C1 segment of cervical spinal cord (tissue), 14 donors: Measurements from ENCODE around the gene SNRPB2.

Experiments
- DNase-seq, 14 donors: peaks; one replicate each; lab custom pipeline; 2025; lab: John Stamatoyannopoulos, UW

The SNRPB2 gene

GRCh38 chr20:16729565-16730460 is at the start of gene SNRPB2:
SNRPB2 (plus strand) TSS chr20:16730026; CDS start chr20:16731703, 1,677 bp downstream.
- DNase-seq = peak; percentile 31 to 93 (median 87)

- DNase-seq = no peak
Measured at GRCh38 chr20:16684416-16684815, 45.4 kb upstream of the SNRPB2 start.

GRCh38 chr20:16689906-16690305 is 39.9 kb upstream of the SNRPB2 start:
- no peak for DNase-seq

- no peak for DNase-seq
Measured at GRCh38 chr20:16691381-16691780, 38.4 kb upstream of the SNRPB2 start.

- DNase-seq = no peak
Measured at GRCh38 chr20:16692009-16692408, 37.8 kb upstream of the SNRPB2 start.

- no peak for DNase-seq
Measured at GRCh38 chr20:16692442-16692841, 37.4 kb upstream of the SNRPB2 start.

GRCh38 chr20:16693278-16693677 is 36.5 kb upstream of the SNRPB2 start:
- DNase-seq = no peak

- DNase-seq = no peak
Measured at GRCh38 chr20:16694161-16694560, 35.7 kb upstream of the SNRPB2 start.

GRCh38 chr20:16695628-16696027 is 34.2 kb upstream of the SNRPB2 start:
- no peak for DNase-seq

GRCh38 chr20:16699293-16699692 is 30.5 kb upstream of the SNRPB2 start:
- no peak for DNase-seq

- DNase-seq = no peak
Measured at GRCh38 chr20:16701296-16701695, 28.5 kb upstream of the SNRPB2 start.

GRCh38 chr20:16703570-16703969 is 26.3 kb upstream of the SNRPB2 start:
- DNase-seq = no peak

GRCh38 chr20:16707674-16708073 is 22.2 kb upstream of the SNRPB2 start:
- no peak for DNase-seq

- DNase-seq = no peak
Measured at GRCh38 chr20:16708602-16709001, 21.2 kb upstream of the SNRPB2 start.

- DNase-seq = no peak
Measured at GRCh38 chr20:16709017-16709416, 20.8 kb upstream of the SNRPB2 start.

GRCh38 chr20:16710781-16711180 is 19.0 kb upstream of the SNRPB2 start:
- DNase-seq = no peak

GRCh38 chr20:16711661-16712258 is 18.1 kb upstream of the SNRPB2 start:
- no peak for DNase-seq

- DNase-seq = no peak
Measured at GRCh38 chr20:16712511-16712947, 17.3 kb upstream of the SNRPB2 start.

GRCh38 chr20:16713066-16713465 is 16.8 kb upstream of the SNRPB2 start:
- DNase-seq = no peak

- no peak for DNase-seq
Measured at GRCh38 chr20:16714242-16714641, 15.6 kb upstream of the SNRPB2 start.

- peak in 2 of 14 donors; percentile 10 to 20 for DNase-seq
Measured at GRCh38 chr20:16714751-16715150, 15.1 kb upstream of the SNRPB2 start.

GRCh38 chr20:16719421-16719820 is 10.4 kb upstream of the SNRPB2 start:
- no peak for DNase-seq

GRCh38 chr20:16729080-16729479 is 746 bp upstream of the SNRPB2 start:
- DNase-seq = no peak
